Esophagus muscularis mucosa (tissue), 4 donors: Measurements from ENCODE around the gene ATP2B2.

ENCODE experiments used
- EP300 ChIP-seq: sonication (generic); formaldehyde crosslinking; IDR thresholded peaks from one replicate; pipeline ENCODE4 v1.6.1; 2017; ENCODE audit warnings: antibody characterized with exemption
- POLR2A ChIP-seq: fragments of 450-650 bp; IDR thresholded peaks from one replicate; pipeline ENCODE4 v1.6.1; 2017; ENCODE audit warnings: antibody characterized with exemption, moderate library complexity, mild to moderate bottlenecking, low read depth
- POLR2AphosphoS5 ChIP-seq, 2 donors: sonication (generic); formaldehyde crosslinking; IDR thresholded peaks; one replicate each; pipeline ENCODE4 v1.6.1; 2017; ENCODE audit warnings: antibody characterized with exemption in 2 of 2
- TF ChIP-seq, protein P1 (sequence below), 3 experiments: fragments of 200-600 bp in 2 of 3; fragments of 450-650 bp in 1 of 3; sonication (generic) in 2 of 3; IDR thresholded peaks; one replicate each; pipeline ENCODE4 v1.5.1; 2017 to 2019; ENCODE audit warnings: antibody characterized with exemption in 3 of 3, mild to moderate bottlenecking in 2 of 3, moderate library complexity in 1 of 3

DNA sequence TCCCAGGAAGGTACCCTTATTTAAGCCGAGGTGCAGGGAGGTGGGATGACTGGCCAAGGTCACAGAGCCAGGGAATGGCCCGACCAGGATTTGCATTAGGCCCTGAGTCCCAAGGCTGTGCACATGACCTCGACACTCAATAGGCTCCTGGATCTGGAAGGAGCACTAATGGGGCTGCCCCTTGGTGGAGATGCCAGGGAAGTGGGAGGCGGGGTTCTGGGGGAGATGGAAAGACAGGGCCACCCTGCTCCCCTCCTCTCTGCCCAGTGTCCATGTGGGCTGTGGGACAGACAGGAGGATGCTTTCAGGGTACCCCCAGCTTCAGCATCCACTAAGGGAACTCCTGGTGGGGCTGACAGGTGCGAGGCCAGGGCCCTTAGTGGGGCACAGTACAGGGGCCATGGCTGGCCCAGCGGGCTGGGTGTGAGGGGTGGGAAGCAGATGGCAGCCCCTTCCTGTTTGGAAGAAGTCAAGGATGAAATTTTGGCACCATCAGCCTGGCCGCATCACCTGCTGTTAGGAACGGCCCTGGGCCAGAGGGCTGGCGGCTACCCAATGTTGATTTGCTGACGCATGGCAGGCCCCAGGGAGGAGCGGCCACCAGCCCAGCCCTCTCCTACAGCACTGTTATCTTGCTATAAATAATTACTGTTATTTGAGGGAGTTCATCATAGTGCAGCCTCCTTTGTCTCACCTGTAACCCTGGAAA lies 37.3 kb downstream of the ATP2B2 start:
- no peak for TF ChIP-seq POLR2AphosphoS5 (IDR thresholded peaks at IDR 0.05)
- TF ChIP-seq, protein P1, sequence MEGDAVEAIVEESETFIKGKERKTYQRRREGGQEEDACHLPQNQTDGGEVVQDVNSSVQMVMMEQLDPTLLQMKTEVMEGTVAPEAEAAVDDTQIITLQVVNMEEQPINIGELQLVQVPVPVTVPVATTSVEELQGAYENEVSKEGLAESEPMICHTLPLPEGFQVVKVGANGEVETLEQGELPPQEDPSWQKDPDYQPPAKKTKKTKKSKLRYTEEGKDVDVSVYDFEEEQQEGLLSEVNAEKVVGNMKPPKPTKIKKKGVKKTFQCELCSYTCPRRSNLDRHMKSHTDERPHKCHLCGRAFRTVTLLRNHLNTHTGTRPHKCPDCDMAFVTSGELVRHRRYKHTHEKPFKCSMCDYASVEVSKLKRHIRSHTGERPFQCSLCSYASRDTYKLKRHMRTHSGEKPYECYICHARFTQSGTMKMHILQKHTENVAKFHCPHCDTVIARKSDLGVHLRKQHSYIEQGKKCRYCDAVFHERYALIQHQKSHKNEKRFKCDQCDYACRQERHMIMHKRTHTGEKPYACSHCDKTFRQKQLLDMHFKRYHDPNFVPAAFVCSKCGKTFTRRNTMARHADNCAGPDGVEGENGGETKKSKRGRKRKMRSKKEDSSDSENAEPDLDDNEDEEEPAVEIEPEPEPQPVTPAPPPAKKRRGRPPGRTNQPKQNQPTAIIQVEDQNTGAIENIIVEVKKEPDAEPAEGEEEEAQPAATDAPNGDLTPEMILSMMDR (IDR thresholded peaks at IDR 0.05): no peak
- TF ChIP-seq POLR2A: no peak
- no peak for TF ChIP-seq EP300
